ENCODE results near the gene TAS1R3.

TAS1R3 gene
- total RNA-seq, result 0.28 to 4.6 (median 2.7) reads per million in 3 experiments

GRCh38 chr1:1331068-1331965 is at the start of gene TAS1R3:
TAS1R3 (plus strand) TSS chr1:1331280; CDS start chr1:1331346, 66 bp downstream.
- DNase-seq, result no peak

- DNase-seq, result no peak
These were observed 49.4 kb upstream of the TAS1R3 start for GRCh38 chr1:1281533-1282321.

GRCh38 chr1:1282998-1283397 is 48.1 kb upstream of the TAS1R3 start:
- DNase-seq, result no peak

- no peak for DNase-seq
These were observed 47.3 kb upstream of the TAS1R3 start for GRCh38 chr1:1283821-1284220.

- DNase-seq, result no peak
These were observed 46.6 kb upstream of the TAS1R3 start for GRCh38 chr1:1284221-1285101.

- DNase-seq, result no peak
These were observed 45.9 kb upstream of the TAS1R3 start for GRCh38 chr1:1285102-1285571.

- DNase-seq, result no peak
These were observed 45.3 kb upstream of the TAS1R3 start for GRCh38 chr1:1285611-1286311.

- DNase-seq, result no peak
These were observed 44.5 kb upstream of the TAS1R3 start for GRCh38 chr1:1286313-1287261.

GRCh38 chr1:1287288-1288110 is 43.6 kb upstream of the TAS1R3 start:
- DNase-seq, result no peak

GRCh38 chr1:1290238-1290731 is 40.8 kb upstream of the TAS1R3 start:
- DNase-seq, result peak; percentile 49

GRCh38 chr1:1291023-1291528 is 40.0 kb upstream of the TAS1R3 start:
- no peak for DNase-seq

GRCh38 chr1:1291548-1292441 is 39.3 kb upstream of the TAS1R3 start:
- peak; percentile 65 for DNase-seq

- no peak for DNase-seq
These were observed 38.7 kb upstream of the TAS1R3 start for GRCh38 chr1:1292442-1292779.

GRCh38 chr1:1292851-1293250 is 38.2 kb upstream of the TAS1R3 start:
- no peak for DNase-seq

GRCh38 chr1:1293263-1294249 is 37.5 kb upstream of the TAS1R3 start:
- DNase-seq, result no peak

- DNase-seq, result no peak
These were observed 36.7 kb upstream of the TAS1R3 start for GRCh38 chr1:1294250-1294890.
